WI38 (cell line): ENCODE results near the gene MLLT10.

Experiments used
- H3K4me3 ChIP-seq: 2 replicates; pipeline ENCODE4 v1.5.1; 2011; ENCODE audit warnings: low read depth, mild to moderate bottlenecking, control low read depth, low read length
- CTCF ChIP-seq: IDR thresholded peaks from 2 replicates; pipeline ENCODE4 v1.5.1; 2012; ENCODE audit warnings: low read depth, mild to moderate bottlenecking, control low read depth, low read length

MLLT10 gene

GRCh38 chr10:21655236-21655635 is 121.2 kb downstream of the MLLT10 start:
- no peak for TF ChIP-seq CTCF
- H3K4me3 ChIP-seq: no peak overlapping the region

- H3K4me3 ChIP-seq: no peak overlapping the region
- TF ChIP-seq CTCF: no peak
These were observed 121.7 kb downstream of the MLLT10 start for GRCh38 chr10:21655687-21656086.

- H3K4me3 ChIP-seq: no peak overlapping the region
- TF ChIP-seq CTCF: no peak
These were observed 127.1 kb downstream of the MLLT10 start for GRCh38 chr10:21661087-21661486.

GRCh38 chr10:21661935-21662334 is 127.9 kb downstream of the MLLT10 start:
- no peak overlapping the region for H3K4me3 ChIP-seq
- TF ChIP-seq CTCF: no peak

- no peak overlapping the region for H3K4me3 ChIP-seq
- TF ChIP-seq CTCF: no peak
These were observed 128.6 kb downstream of the MLLT10 start for GRCh38 chr10:21662635-21663034.

GRCh38 chr10:21668831-21669230 is 134.8 kb downstream of the MLLT10 start:
- TF ChIP-seq CTCF: no peak
- H3K4me3 ChIP-seq: no peak overlapping the region

GRCh38 chr10:21670391-21670790 is 136.4 kb downstream of the MLLT10 start:
- no peak overlapping the region for H3K4me3 ChIP-seq
- no peak for TF ChIP-seq CTCF

- TF ChIP-seq CTCF: no peak
- no peak overlapping the region for H3K4me3 ChIP-seq
These were observed 139.6 kb downstream of the MLLT10 start for GRCh38 chr10:21673668-21674067.
